Pancreas (tissue), 10 donors: ENCODE data around the gene RPS6KA6. TPM values are rescaled to one million over a fixed set of nuclear protein-coding genes. Genes with fewer than 3 reads are reported as not detected.

Experiments
- ATAC-seq, 4 donors: fragments of 200-7000 bp; cut with Tn5 transposase; one replicate each; pipeline versions ENCODE4 v1.8.0 to v1.9.1; 2020; ENCODE audit warnings: mild to moderate bottlenecking in 4 of 4, moderate library complexity in 4 of 4
- DNase-seq, 6 donors: peaks; one replicate each; pipeline ENCODE4 v3.0.0-alpha.2; 2020
- FAIRE-seq: peaks from 2 replicates; lab custom pipeline; 2012; peaks lifted over from hg19 to GRCh38; lab: Jason Lieb, UNC
- H3K27ac ChIP-seq, 4 donors: fragments of 200-600 bp; sonication (generic); 1 replicate in 3 of 4; 2 replicates in 1 of 4; pipeline versions ENCODE4 v1.5.0 to v1.8.0; 2020
- H3K27me3 ChIP-seq, 4 donors: fragments of 200-600 bp; one replicate each; pipeline ENCODE4 v1.8.0; 2021
- H3K36me3 ChIP-seq, 3 donors: fragments of 200-600 bp; sonication (generic) in 1 of 3; one replicate each; pipeline versions ENCODE4 v1.5.0 to v1.8.0; 2020 to 2021
- H3K4me1 ChIP-seq, 3 donors: fragments of 200-600 bp; one replicate each; pipeline ENCODE4 v1.8.0; 2021
- H3K4me3 ChIP-seq, 4 donors: fragments of 200-600 bp; sonication (generic) in 2 of 4; one replicate each; pipeline versions ENCODE4 v1.5.0 to v1.8.0; 2020 to 2021
- H3K9me3 ChIP-seq, 4 donors: fragments of 200-600 bp; one replicate each; pipeline ENCODE4 v1.8.0; 2021
- WGBS, 2 donors: extraction: QIAGEN DNeasy Blood & Tissue Kit; methylation state at CpG; one replicate each; pipeline ENCODE4 v1.1.7; 2013; 5-methylcytosine and 5-hydroxymethylcytosine counted together
- intact Hi-C, 3 donors: fragments of 100-400 bp; cut with DNase I; formaldehyde crosslinking; loops; one replicate each; pipeline versions ENCODE4 v1.11.1 to v1.14.2; 2022
- microRNA-seq, 2 donors: library from miRNA; unstranded; fragments of <30 nt; microRNA quantifications; one replicate each; pipeline versions ENCODE4 to v1.1.0, GENCODE V29; 2019 to 2020
- polyA plus RNA-seq, 2 donors: library from polyadenylated mRNA; stranded (reverse); fragments of 200-250 nt; gene quantifications; one replicate each; pipeline ENCODE4 v1.2.3, GENCODE V29; 2013
- total RNA-seq, 6 donors: library from RNA; stranded (reverse); fragmentation: NEBNext Ultra II Directional in 4 of 6; extraction: Animal tissue kit (Norgen Biotek cat#: 25700) in 4 of 6; gene quantifications; one replicate each; pipeline versions ENCODE4 v1.2.1 to v1.2.4, GENCODE V29; 2021 to 2023
- TF ChIP-seq, protein P1 (sequence below), 4 donors: fragments of 200-600 bp; sonication (generic) in 3 of 4; IDR thresholded peaks; one replicate each; pipeline versions ENCODE4 v1.5.0 to v1.8.0; 2021; ENCODE audit warnings: antibody characterized with exemption in 4 of 4
- donor health status: healthy with polysubstance abuse.
- donor health status: DM: no; HTN: no; CAD: no; lungs with moderate emphysema.
- donor health status: DM: no; HTN: no; CAD: no.
- donor health status: control.
- donor health status: control.
- donor health status: Bipolar disorder and iron deficiency.
- donor health status: DM: yes; HTN: yes; CAD: no.
- donor health status: DM: no; HTN: no; CAD: no.
- donor health status: DM: no; HTN: no; CAD: no.
- donor health status: DM: yes; HTN: yes; CAD: no.

Gene RPS6KA6
- total and polyA plus RNA-seq, 8 donors, result 0.46 to 3.5 (median 1.1) TPM

DNA sequence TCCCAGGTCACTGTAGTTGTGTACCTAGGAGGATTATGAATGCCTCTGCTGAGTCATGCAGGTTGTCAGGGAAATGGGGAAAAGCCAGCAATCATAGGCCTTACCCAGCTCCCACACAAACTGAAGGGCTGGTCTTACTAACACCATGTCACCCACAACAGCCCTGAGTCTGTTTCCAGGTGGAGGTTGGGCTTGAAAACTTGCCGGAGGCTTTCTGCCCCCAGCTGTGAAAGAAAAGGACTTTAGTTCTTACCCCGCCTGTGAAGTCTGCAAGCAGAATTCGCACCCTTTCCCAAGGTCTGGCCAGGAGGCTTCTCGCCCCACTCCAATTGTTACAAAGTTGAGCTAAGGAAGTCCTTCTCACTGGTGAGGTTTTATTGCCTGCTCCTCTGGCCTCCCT, 143.9 kb downstream of the RPS6KA6 start:
- Histone ChIP-seq H3K9me3 (no peaks in the 10 kb centered on the region), H3K27ac (no peak overlapping the region), H3K27me3 (peaks cover 0 to 13% (median 3%) of the 10 kb centered on the region in 4 donors), H3K4me3 (no peak overlapping the region), H3K4me1 (no peaks in the 10 kb centered on the region), H3K36me3 (no peaks in the 10 kb centered on the region)
- ATAC-seq (no peak), DNase-seq (no peak), FAIRE-seq (no peak)
- TF ChIP-seq, protein P1, sequence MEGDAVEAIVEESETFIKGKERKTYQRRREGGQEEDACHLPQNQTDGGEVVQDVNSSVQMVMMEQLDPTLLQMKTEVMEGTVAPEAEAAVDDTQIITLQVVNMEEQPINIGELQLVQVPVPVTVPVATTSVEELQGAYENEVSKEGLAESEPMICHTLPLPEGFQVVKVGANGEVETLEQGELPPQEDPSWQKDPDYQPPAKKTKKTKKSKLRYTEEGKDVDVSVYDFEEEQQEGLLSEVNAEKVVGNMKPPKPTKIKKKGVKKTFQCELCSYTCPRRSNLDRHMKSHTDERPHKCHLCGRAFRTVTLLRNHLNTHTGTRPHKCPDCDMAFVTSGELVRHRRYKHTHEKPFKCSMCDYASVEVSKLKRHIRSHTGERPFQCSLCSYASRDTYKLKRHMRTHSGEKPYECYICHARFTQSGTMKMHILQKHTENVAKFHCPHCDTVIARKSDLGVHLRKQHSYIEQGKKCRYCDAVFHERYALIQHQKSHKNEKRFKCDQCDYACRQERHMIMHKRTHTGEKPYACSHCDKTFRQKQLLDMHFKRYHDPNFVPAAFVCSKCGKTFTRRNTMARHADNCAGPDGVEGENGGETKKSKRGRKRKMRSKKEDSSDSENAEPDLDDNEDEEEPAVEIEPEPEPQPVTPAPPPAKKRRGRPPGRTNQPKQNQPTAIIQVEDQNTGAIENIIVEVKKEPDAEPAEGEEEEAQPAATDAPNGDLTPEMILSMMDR (IDR thresholded peaks at IDR 0.05), result no peak
- intact Hi-C loops, result loop anchor here in 1 of 3 donors (10.0 kb wide), 1 partner anchor 141 kb away; the partner anchor contains the start of gene RPS6KA6
- 44 to 49% methylated on average over 4 of the region's 4 CpGs for WGBS, 2 donors

Small RNAs within 50 kb of the gene (microRNA-seq; reads per million reads assigned to microRNA genes)
- gene MIR548I4, result 0 reads per million in 2 donors
